Measurements from ENCODE around the gene ZNF385B.

ZNF385B gene

GRCh38 chr2:179562330-179562885 is 299.0 kb downstream of the ZNF385B start:
- H3K4me1 ChIP-seq (ENCODE audit: insufficient read depth, poor library complexity, severe bottlenecking): no peaks in the 10 kb centered on the region
- no peaks in the 10 kb centered on the region for H3K9me3 ChIP-seq (ENCODE audit: severe bottlenecking)
- ATAC-seq (ENCODE audit: low read depth) (no peak), DNase-seq (ENCODE audit: low spot score) (no peak)
- no peaks in the 10 kb centered on the region for H3K27me3 ChIP-seq (ENCODE audit: insufficient read depth, poor library complexity, severe bottlenecking)
- H3K4me3 ChIP-seq (ENCODE audit: severe bottlenecking): no peak overlapping the region
- H3K27ac ChIP-seq (ENCODE audit: poor library complexity, severe bottlenecking): no peak overlapping the region
- H3K36me3 ChIP-seq (ENCODE audit: low read depth): no peaks in the 10 kb centered on the region
- TF ChIP-seq, protein P1, sequence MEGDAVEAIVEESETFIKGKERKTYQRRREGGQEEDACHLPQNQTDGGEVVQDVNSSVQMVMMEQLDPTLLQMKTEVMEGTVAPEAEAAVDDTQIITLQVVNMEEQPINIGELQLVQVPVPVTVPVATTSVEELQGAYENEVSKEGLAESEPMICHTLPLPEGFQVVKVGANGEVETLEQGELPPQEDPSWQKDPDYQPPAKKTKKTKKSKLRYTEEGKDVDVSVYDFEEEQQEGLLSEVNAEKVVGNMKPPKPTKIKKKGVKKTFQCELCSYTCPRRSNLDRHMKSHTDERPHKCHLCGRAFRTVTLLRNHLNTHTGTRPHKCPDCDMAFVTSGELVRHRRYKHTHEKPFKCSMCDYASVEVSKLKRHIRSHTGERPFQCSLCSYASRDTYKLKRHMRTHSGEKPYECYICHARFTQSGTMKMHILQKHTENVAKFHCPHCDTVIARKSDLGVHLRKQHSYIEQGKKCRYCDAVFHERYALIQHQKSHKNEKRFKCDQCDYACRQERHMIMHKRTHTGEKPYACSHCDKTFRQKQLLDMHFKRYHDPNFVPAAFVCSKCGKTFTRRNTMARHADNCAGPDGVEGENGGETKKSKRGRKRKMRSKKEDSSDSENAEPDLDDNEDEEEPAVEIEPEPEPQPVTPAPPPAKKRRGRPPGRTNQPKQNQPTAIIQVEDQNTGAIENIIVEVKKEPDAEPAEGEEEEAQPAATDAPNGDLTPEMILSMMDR (IDR thresholded peaks at IDR 0.05; ENCODE audit: poor library complexity, severe bottlenecking): no peak

GRCh38 chr2:179561702-179562101 is 299.7 kb downstream of the ZNF385B start:
- Histone ChIP-seq H3K4me1 (ENCODE audit: insufficient read depth, poor library complexity, severe bottlenecking) (no peaks in the 10 kb centered on the region), H3K27ac (ENCODE audit: poor library complexity, severe bottlenecking) (no peak overlapping the region), H3K36me3 (ENCODE audit: low read depth) (no peaks in the 10 kb centered on the region), H3K4me3 (ENCODE audit: severe bottlenecking) (no peak overlapping the region), H3K9me3 (ENCODE audit: severe bottlenecking) (no peaks in the 10 kb centered on the region), H3K27me3 (ENCODE audit: insufficient read depth, poor library complexity, severe bottlenecking) (no peaks in the 10 kb centered on the region)
- TF ChIP-seq, protein P1 (IDR thresholded peaks at IDR 0.05; ENCODE audit: poor library complexity, severe bottlenecking): no peak
- DNase-seq (ENCODE audit: low spot score): no peak
- no peak for ATAC-seq (ENCODE audit: low read depth)

DNA sequence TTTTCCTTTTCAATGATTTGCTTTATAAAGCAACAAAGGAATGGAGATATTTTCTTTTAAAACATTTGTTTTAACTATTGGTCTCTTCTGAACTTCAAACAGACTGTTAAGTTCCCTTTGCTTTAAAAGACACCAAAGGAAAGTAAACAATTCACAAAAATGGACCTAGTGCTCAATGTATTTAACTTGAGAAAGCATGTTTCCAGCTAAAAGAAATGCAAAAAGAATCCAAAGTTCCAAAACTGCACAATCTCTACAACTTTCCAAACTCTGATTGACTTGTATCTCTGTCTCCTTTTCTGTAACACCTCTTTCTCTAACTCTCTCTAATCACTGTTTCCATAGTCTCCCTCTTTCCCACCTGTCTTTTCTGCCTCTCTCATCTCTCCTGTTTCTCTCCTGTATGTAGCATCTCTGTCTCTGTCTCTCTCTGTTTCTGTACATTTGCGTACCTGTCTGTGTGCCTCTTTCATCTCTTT is 301.1 kb downstream of the ZNF385B start:
- no peaks in the 10 kb centered on the region for H3K4me1 ChIP-seq (ENCODE audit: insufficient read depth, poor library complexity, severe bottlenecking)
- no peak for DNase-seq (ENCODE audit: low spot score)
- TF ChIP-seq, protein P1 (IDR thresholded peaks at IDR 0.05; ENCODE audit: poor library complexity, severe bottlenecking): no peak

DNA sequence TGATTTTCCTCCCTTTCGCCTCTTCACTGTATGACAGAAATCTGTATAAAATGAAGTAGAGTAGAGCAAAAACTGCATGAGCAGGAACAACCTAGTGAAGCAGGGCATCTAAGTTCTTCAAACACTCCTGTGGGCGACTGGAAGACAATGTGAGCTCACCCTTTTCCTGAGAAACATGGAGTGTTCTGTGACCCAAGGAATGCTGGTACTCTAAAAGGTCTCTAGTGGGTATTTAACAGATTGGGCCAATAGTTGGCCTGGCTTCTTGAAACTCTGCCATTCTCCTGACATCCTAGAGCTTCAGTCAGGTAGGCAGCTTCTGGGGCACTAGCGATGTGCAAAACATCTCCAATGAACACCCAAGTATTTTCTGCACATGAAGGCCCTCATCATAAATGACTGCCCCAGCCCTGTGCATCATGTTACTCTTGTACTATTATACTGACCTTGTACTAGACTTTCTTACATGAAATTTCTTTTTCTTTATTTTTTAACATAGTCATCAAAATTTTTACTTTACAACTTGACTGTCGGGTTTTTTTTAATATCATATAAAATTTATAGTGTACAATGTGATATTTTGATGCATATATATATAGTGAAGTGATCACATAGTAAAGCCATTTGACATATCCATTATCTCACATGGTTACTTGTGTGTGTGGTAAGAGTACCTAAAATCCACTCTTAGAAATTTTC is 302.2 kb downstream of the ZNF385B start:
- TF ChIP-seq, protein P1 (IDR thresholded peaks at IDR 0.05; ENCODE audit: poor library complexity, severe bottlenecking): no peak
- Histone ChIP-seq H3K4me1 (ENCODE audit: insufficient read depth, poor library complexity, severe bottlenecking) (no peaks in the 10 kb centered on the region), H3K9me3 (ENCODE audit: severe bottlenecking) (no peaks in the 10 kb centered on the region), H3K27me3 (ENCODE audit: insufficient read depth, poor library complexity, severe bottlenecking) (no peaks in the 10 kb centered on the region), H3K4me3 (ENCODE audit: severe bottlenecking) (no peak overlapping the region), H3K36me3 (ENCODE audit: low read depth) (no peaks in the 10 kb centered on the region), H3K27ac (ENCODE audit: poor library complexity, severe bottlenecking) (no peak overlapping the region)
- DNase-seq (ENCODE audit: low spot score) (no peak), ATAC-seq (ENCODE audit: low read depth) (no peak)

More for the DNA sequence above, 301.1 kb downstream of the ZNF385B start:
- Histone ChIP-seq H3K27me3 (ENCODE audit: insufficient read depth, poor library complexity, severe bottlenecking) (no peaks in the 10 kb centered on the region), H3K9me3 (ENCODE audit: severe bottlenecking) (no peaks in the 10 kb centered on the region), H3K36me3 (ENCODE audit: low read depth) (no peaks in the 10 kb centered on the region), H3K4me3 (ENCODE audit: severe bottlenecking) (no peak overlapping the region), H3K27ac (ENCODE audit: poor library complexity, severe bottlenecking) (no peak overlapping the region)
- ATAC-seq (ENCODE audit: low read depth): no peak
